HepG2 (cell line): ENCODE data around the gene NOTUM. TPM values are rescaled to one million over a fixed set of nuclear protein-coding genes. Genes with fewer than 3 reads are reported as not detected.

ENCODE experiments used
- ATAC-seq: fragments of 200-7000 bp; cut with Tn5 transposase; 3 replicates; pipeline ENCODE4 v1.9.1; 2020; ENCODE audit warnings: mild to moderate bottlenecking, moderate library complexity
- BruUV-seq: library from RNA; stranded (reverse); fragments of 400-500 nt; replicated peaks from 2 replicates; lab custom pipeline; 2021; lab: Mats Ljungman, UMichigan
- CTCF ChIA-PET: fragments of 300-600 bp; formaldehyde crosslinking; extraction: SDS; loops from one replicate; lab custom pipeline; 2021; ENCODE audit warnings: low total read pairs, inconsistent platforms, low intra/inter-chr PET ratio; lab: Yijun Ruan, JAX
- POLR2A ChIA-PET: fragments of 350-600 bp; sonication (Branson Sonifier 250); formaldehyde crosslinking; loops from one replicate; lab custom pipeline; 2020; ENCODE audit warnings: antibody characterized with exemption, inconsistent platforms; lab: Yijun Ruan, JAX
- DNase-seq: peaks from one replicate; pipeline ENCODE4 v3.0.0-alpha.2; 2015; ENCODE audit warnings: low spot score
- FAIRE-seq: peaks from 3 replicates; lab custom pipeline; 2011; peaks lifted over from hg19 to GRCh38; lab: Jason Lieb, UNC
- H2AFZ ChIP-seq: one replicate; pipeline ENCODE4 v1.6.1; 2011; ENCODE audit warnings: low read length, inconsistent platforms
- H3K27ac ChIP-seq: fragments of 300-600 bp; 3 replicates; pipeline ENCODE4 v1.8.0; 2011; ENCODE audit warnings: mixed run types, mild to moderate bottlenecking, mixed read lengths, low read length, inconsistent platforms; ENCODE audit not compliant: insufficient read depth; ENCODE audit errors: extremely low read length
- H3K27me3 ChIP-seq, 2 experiments: fragments of 200-600 bp in 1 of 2; 2 replicates in 1 of 2; 3 replicates in 1 of 2; pipeline versions ENCODE4 v1.6.0 to v1.8.0; 2011; ENCODE audit warnings: low read length in 2 of 2, mild to moderate bottlenecking in 2 of 2, moderate library complexity in 2 of 2, inconsistent platforms in 1 of 2; ENCODE audit not compliant: insufficient read depth in 2 of 2, control insufficient read depth in 1 of 2
- H3K36me3 ChIP-seq, 2 experiments: fragments of 200-600 bp in 1 of 2; replicated peaks in 1 of 2; 2 replicates in 1 of 2; 3 replicates in 1 of 2; pipeline versions ENCODE4 v1.5.1 to v1.8.0; 2011; ENCODE audit warnings: low read length in 2 of 2, inconsistent platforms in 1 of 2; ENCODE audit not compliant: insufficient read depth in 2 of 2, control insufficient read depth in 1 of 2
- H3K4me1 ChIP-seq: 2 replicates; pipeline ENCODE4 v1.5.1; 2012; ENCODE audit warnings: low read length, inconsistent platforms; ENCODE audit not compliant: insufficient read depth
- H3K4me2 ChIP-seq: 2 replicates; pipeline ENCODE4 v1.6.0; 2011; ENCODE audit warnings: low read depth, low read length, inconsistent platforms
- H3K4me3 ChIP-seq, 3 experiments: fragments of 200-600 bp in 1 of 3; sonication (generic), shearing (Covaris generic) in 1 of 3; replicated peaks in 1 of 3; 2 replicates each; pipeline ENCODE4 v1.5.1; 2011 to 2016; ENCODE audit warnings: low read length in 3 of 3, inconsistent platforms in 2 of 3, low read depth in 2 of 3, mild to moderate bottlenecking in 2 of 3, control low read depth in 1 of 3, mixed read lengths in 1 of 3; ENCODE audit not compliant: insufficient read depth in 1 of 3
- H3K79me2 ChIP-seq: one replicate; pipeline ENCODE4 v1.6.1; 2011; ENCODE audit warnings: low read length, inconsistent platforms; ENCODE audit not compliant: insufficient read depth
- H3K9ac ChIP-seq: 2 replicates; pipeline ENCODE4 v1.6.0; 2011; ENCODE audit warnings: mild to moderate bottlenecking, low read depth, low read length, inconsistent platforms; ENCODE audit not compliant: insufficient read depth
- H3K9me3 ChIP-seq: 2 replicates; pipeline ENCODE4 v1.5.1; 2012; ENCODE audit warnings: mild to moderate bottlenecking, low read length
- H4K20me1 ChIP-seq: 2 replicates; pipeline ENCODE4 v1.6.0; 2011; ENCODE audit warnings: inconsistent platforms, mild to moderate bottlenecking, low read length, moderate library complexity; ENCODE audit not compliant: insufficient read depth
- AGO2 ChIP-seq: fragments of 200-400 bp; formaldehyde crosslinking; optimal IDR thresholded peaks from 2 replicates; pipeline ENCODE3; 2017; ENCODE audit warnings: mild to moderate bottlenecking, low read depth, low read length, moderate library complexity
- AKAP8 ChIP-seq: sonication (generic); formaldehyde crosslinking; IDR thresholded peaks from 2 replicates; pipeline ENCODE4 v1.5.1; 2020; ENCODE audit warnings: mild to moderate bottlenecking, missing genetic modification reagents
- NONO ChIP-seq, 2 experiments: fragments of 450-650 bp in 1 of 2; sonication (generic) in 1 of 2; formaldehyde crosslinking in 1 of 2; IDR thresholded peaks in 1 of 2; conservative IDR thresholded peaks in 1 of 2; 2 replicates each; pipeline versions ENCODE4 v1.6.1 to v1.8.0; 2017 to 2022; ENCODE audit warnings: mild to moderate bottlenecking in 1 of 2, missing genetic modification reagents in 1 of 2, moderate library complexity in 1 of 2
- RARG ChIP-seq: sonication (generic); formaldehyde crosslinking; IDR thresholded peaks from 2 replicates; pipeline ENCODE4 v1.4.0; 2020; ENCODE audit warnings: low read depth, mild to moderate bottlenecking, missing genetic modification reagents
- RBFOX2 ChIP-seq: fragments of 200-400 bp; formaldehyde crosslinking; IDR thresholded peaks from 2 replicates; pipeline ENCODE4 v1.6.1; 2017; ENCODE audit warnings: low read depth, mild to moderate bottlenecking, low read length
- RNF219 ChIP-seq: sonication (generic); formaldehyde crosslinking; IDR thresholded peaks from 2 replicates; pipeline ENCODE4 v1.5.0; 2020; ENCODE audit warnings: mild to moderate bottlenecking, missing genetic modification reagents
- SAFB2 ChIP-seq: sonication (generic); formaldehyde crosslinking; IDR thresholded peaks from 2 replicates; pipeline ENCODE4 v1.5.1; 2020; ENCODE audit warnings: missing genetic modification reagents, low read depth, mild to moderate bottlenecking, borderline replicate concordance
- ZBTB3 ChIP-seq: sonication (generic); formaldehyde crosslinking; IDR thresholded peaks from 2 replicates; pipeline ENCODE4 v1.4.0; 2020; ENCODE audit warnings: low read depth, mild to moderate bottlenecking, moderate library complexity, missing genetic modification reagents, borderline replicate concordance
- ZBTB33 ChIP-seq: sonication (generic); formaldehyde crosslinking; IDR thresholded peaks from 2 replicates; pipeline ENCODE4 v1.4.0; 2020; ENCODE audit warnings: missing genetic modification reagents
- ZMAT5 ChIP-seq: sonication (generic); formaldehyde crosslinking; IDR thresholded peaks from 2 replicates; pipeline ENCODE4 v1.5.0; 2020; ENCODE audit warnings: mild to moderate bottlenecking, low read depth, missing genetic modification reagents, borderline replicate concordance
- ZNF224 ChIP-seq: sonication (generic); formaldehyde crosslinking; IDR thresholded peaks from 2 replicates; pipeline ENCODE4 v1.5.0; 2020; ENCODE audit warnings: mild to moderate bottlenecking, missing genetic modification reagents
- WGBS: methylation state at CpG from one replicate; pipeline ENCODE4 v1.1.6; 2017; ENCODE audit warnings: low lambda C conversion rate; 5-methylcytosine and 5-hydroxymethylcytosine counted together
- in situ Hi-C: cut with HindIII; loops from 2 replicates; pipeline ENCODE4 v1.10.0; 2017; ENCODE audit warnings: low pct_unique_long_range_greater_than_20kb; ENCODE audit not compliant: extremely low pct_ligation_motif_present
- intact Hi-C: fragments of 100-400 bp; cut with micrococcal nuclease; formaldehyde crosslinking; loops from one replicate; pipeline ENCODE4 v1.10.0; 2022; ENCODE audit not compliant: unreplicated experiment
- polyA plus RNA-seq, 8 experiments: library from polyadenylated mRNA; depleted of rRNA in 3 of 8; stranded (reverse) in 7 of 8; unstranded in 1 of 8; fragments of >200 nt; fragmentation: Illumina TruSeq in 4 of 8; extraction: Trizol in 4 of 8; gene quantifications; 2 replicates each; pipeline versions ENCODE4 v1.2.1 to v1.2.3, GENCODE V29; 2011 to 2016; ENCODE audit warnings: low read depth in 4 of 8, missing spikeins in 1 of 8, mixed read lengths in 1 of 8; ENCODE audit not compliant: insufficient read depth in 1 of 8
- total RNA-seq, 5 experiments: library from RNA; depleted of rRNA; stranded (reverse); fragments of >200 nt; fragmentation: Illumina TruSeq; extraction: Trizol; gene quantifications; 2 replicates each; pipeline ENCODE4 v1.2.3, GENCODE V29; 2016; ENCODE audit warnings: low read depth in 1 of 5

Gene NOTUM
- total and polyA plus RNA-seq, 2 of the 13 experiments (the other 11 are each of a cell fraction or from before 2014, with no cell fraction given), result 150 to 160 TPM

- POLR2A ChIA-PET, result interaction anchor here (0.9 to 1.5 kb wide), 2 partner anchors 13 to 22 kb away, joined by 3 read pairs; partner anchors contain the start of genes ALYREF and ANAPC11
- Histone ChIP-seq H3K9me3 (no peaks in the 10 kb centered on the region), H3K36me3 (peaks cover 49 to 64% of the 10 kb centered on the region in 2 experiments), H3K27ac (no peak overlapping the region), H3K4me1 (peaks cover 42% of the 10 kb centered on the region), H3K4me3 (no peak overlapping the region), H3K79me2 (peaks cover 22% of the 10 kb centered on the region), H3K4me2 (no peak overlapping the region), H3K27me3 (no peaks in the 10 kb centered on the region), H3K9ac (no peak overlapping the region), H4K20me1 (peaks cover 14% of the 10 kb centered on the region; the same call in 1 of the 2 replicates)
- 95% methylated on average over 23 of the region's 28 CpGs for WGBS
- DNase-seq (no peak), ATAC-seq (no peak), FAIRE-seq (no peak)
- intact Hi-C loops (no loop called here), in situ Hi-C loops (no loop called here)
- CTCF ChIA-PET, result no interaction called here
- BruUV-seq, result TSS peak; percentile 9
- TF ChIP-seq ZBTB33 (CRISPR knock-in tag) (0 out of 2 replicates have a peak, but pooled peaks have one; percentile 22), RARG (CRISPR knock-in tag) (no peak), AGO2 (peak; percentile 26), AKAP8 (CRISPR knock-in tag) (no peak), RBFOX2 (0 out of 2 replicates have a peak, but pooled peaks have one; percentile 7), SAFB2 (CRISPR knock-in tag) (no peak), NONO (IDR thresholded peaks at IDR 0.05) (no peak), NONO (CRISPR knock-in tag; conservative IDR thresholded peaks at IDR 0.05) (peak; percentile 49; the same call in 1 of the 2 replicates), ZMAT5 (no peak), ZBTB3 (CRISPR knock-in tag) (no peak), ZNF224 (CRISPR knock-in tag) (no peak), RNF219 (CRISPR knock-in tag) (no peak)
- TF ChIP-seq, all 625 proteins: peak for 4
- no peak overlapping the region for H2AFZ ChIP-seq
These were observed 56.2 kb downstream of the NOTUM start for GRCh38 chr17:81904600-81905423.
